GM04503 (cell line): ENCODE measurements around the gene SRPK2.
"Not testable (repeated sequence)": the region's sequence is repeated elsewhere in the genome, so short reads cannot be mapped to it uniquely, and the experiment has no call there.

ENCODE experiments used
- DNase-seq: peaks from one replicate; pipeline ENCODE4 v3.0.0-alpha.2; 2012; ENCODE audit warnings: low read depth

SRPK2 gene

GRCh38 chr7:105339404-105340323, 49.1 kb downstream of the SRPK2 start:
- no peak for DNase-seq

- DNase-seq: no peak
These were observed 51.2 kb downstream of the SRPK2 start for GRCh38 chr7:105337529-105337928.

GRCh38 chr7:105336009-105336408, 52.7 kb downstream of the SRPK2 start:
- no peak for DNase-seq

- DNase-seq: not testable (repeated sequence)
These were observed 56.1 kb downstream of the SRPK2 start for GRCh38 chr7:105332661-105333060.

- DNase-seq: no peak
These were observed 58.2 kb downstream of the SRPK2 start for GRCh38 chr7:105330526-105330925.

GRCh38 chr7:105327201-105327600, 61.5 kb downstream of the SRPK2 start:
- no peak for DNase-seq

GRCh38 chr7:105325216-105325904, 63.4 kb downstream of the SRPK2 start:
- DNase-seq: no peak

- not testable (repeated sequence) for DNase-seq
These were observed 64.1 kb downstream of the SRPK2 start for GRCh38 chr7:105324606-105325005.

GRCh38 chr7:105323366-105323765, 65.4 kb downstream of the SRPK2 start:
- no peak for DNase-seq

- no peak for DNase-seq
These were observed 66.0 kb downstream of the SRPK2 start for GRCh38 chr7:105322655-105323277.

- DNase-seq: no peak
These were observed 66.8 kb downstream of the SRPK2 start for GRCh38 chr7:105321754-105322455.

GRCh38 chr7:105320896-105321295, 67.8 kb downstream of the SRPK2 start:
- DNase-seq: no peak

- no peak for DNase-seq
These were observed 69.1 kb downstream of the SRPK2 start for GRCh38 chr7:105319578-105319977.

GRCh38 chr7:105316578-105317344, 72.0 kb downstream of the SRPK2 start:
- DNase-seq: no peak

- no peak for DNase-seq
These were observed 73.4 kb downstream of the SRPK2 start for GRCh38 chr7:105315357-105315756.

GRCh38 chr7:105309235-105310169, 79.2 kb downstream of the SRPK2 start:
- no peak for DNase-seq

GRCh38 chr7:105307163-105307672, 81.5 kb downstream of the SRPK2 start:
- no peak for DNase-seq

GRCh38 chr7:105306298-105306748, 82.4 kb downstream of the SRPK2 start:
- DNase-seq: no peak

- DNase-seq: no peak
These were observed 83.1 kb downstream of the SRPK2 start for GRCh38 chr7:105305633-105306032.
